DOHH2 (cell line): ENCODE measurements around the gene TIMP3.

Experiments used
- H3F3A ChIP-seq: fragments of 200-600 bp; sonication (generic), shearing (Covaris generic); 2 replicates; pipeline ENCODE4 v1.6.0; 2016; ENCODE audit warnings: antibody characterized with exemption, mild to moderate bottlenecking; ENCODE audit not compliant: control insufficient read depth, insufficient read depth
- H3K27ac ChIP-seq: fragments of 200-600 bp; sonication (generic); 2 replicates; pipeline ENCODE4 v1.5.1; 2014; ENCODE audit warnings: low read depth, mild to moderate bottlenecking, low read length, moderate library complexity
- H3K27me3 ChIP-seq: fragments of 200-600 bp; sonication (generic); 2 replicates; pipeline ENCODE4 v1.6.1; 2014; ENCODE audit warnings: mild to moderate bottlenecking, low read length, mixed read lengths; ENCODE audit not compliant: control insufficient read depth
- H3K36me3 ChIP-seq: fragments of 200-600 bp; sonication (generic); 2 replicates; pipeline ENCODE4 v1.6.1; 2014; ENCODE audit warnings: mild to moderate bottlenecking, low read length, moderate library complexity, mixed read lengths; ENCODE audit not compliant: control insufficient read depth
- H3K4me1 ChIP-seq: fragments of 200-600 bp; sonication (generic); 2 replicates; pipeline ENCODE4 v1.6.1; 2014; ENCODE audit warnings: mild to moderate bottlenecking, low read length, mixed read lengths; ENCODE audit not compliant: control insufficient read depth
- H3K4me2 ChIP-seq: fragments of 200-600 bp; sonication (generic); 2 replicates; pipeline ENCODE4 v1.6.0; 2014; ENCODE audit warnings: mild to moderate bottlenecking, low read length, moderate library complexity
- H3K4me3 ChIP-seq: fragments of 200-600 bp; sonication (generic); 2 replicates; pipeline ENCODE4 v1.5.1; 2014; ENCODE audit warnings: mild to moderate bottlenecking, low read length, mixed read lengths
- H3K79me2 ChIP-seq: fragments of 200-600 bp; sonication (generic); 2 replicates; pipeline ENCODE4 v1.6.1; 2014; ENCODE audit warnings: mild to moderate bottlenecking, low read length, mixed read lengths; ENCODE audit not compliant: control insufficient read depth
- H3K9me2 ChIP-seq: fragments of 200-600 bp; sonication (generic); replicated peaks from 2 replicates; pipeline ENCODE4 v1.6.1; 2014; ENCODE audit warnings: mild to moderate bottlenecking, low read length, mixed read lengths; ENCODE audit not compliant: control insufficient read depth
- H3K9me3 ChIP-seq: fragments of 200-600 bp; sonication (generic); 2 replicates; pipeline ENCODE4 v1.6.1; 2014; ENCODE audit warnings: antibody characterized with exemption, low read length, mixed read lengths; ENCODE audit not compliant: control insufficient read depth, insufficient read depth
- H4K20me1 ChIP-seq: fragments of 200-600 bp; sonication (generic); 2 replicates; pipeline ENCODE4 v1.6.0; 2014; ENCODE audit warnings: low read depth, mild to moderate bottlenecking, antibody characterized with exemption, low read length, moderate library complexity; ENCODE audit not compliant: control insufficient read depth, insufficient read depth
- EZH2phosphoT487 ChIP-seq: fragments of 200-600 bp; sonication (generic); IDR thresholded peaks from 2 replicates; pipeline ENCODE4 v1.6.1; 2017; ENCODE audit warnings: borderline replicate concordance, mild to moderate bottlenecking, antibody characterized with exemption, low read length, moderate library complexity, mixed read lengths
- TF ChIP-seq, protein P1 (sequence below): fragments of 200-600 bp; sonication (generic); IDR thresholded peaks from one replicate; pipeline ENCODE4 v1.5.1; 2014; ENCODE audit warnings: antibody characterized with exemption, mild to moderate bottlenecking, low read depth, low read length; ENCODE audit not compliant: poor library complexity, severe bottlenecking

TIMP3 gene

DNA sequence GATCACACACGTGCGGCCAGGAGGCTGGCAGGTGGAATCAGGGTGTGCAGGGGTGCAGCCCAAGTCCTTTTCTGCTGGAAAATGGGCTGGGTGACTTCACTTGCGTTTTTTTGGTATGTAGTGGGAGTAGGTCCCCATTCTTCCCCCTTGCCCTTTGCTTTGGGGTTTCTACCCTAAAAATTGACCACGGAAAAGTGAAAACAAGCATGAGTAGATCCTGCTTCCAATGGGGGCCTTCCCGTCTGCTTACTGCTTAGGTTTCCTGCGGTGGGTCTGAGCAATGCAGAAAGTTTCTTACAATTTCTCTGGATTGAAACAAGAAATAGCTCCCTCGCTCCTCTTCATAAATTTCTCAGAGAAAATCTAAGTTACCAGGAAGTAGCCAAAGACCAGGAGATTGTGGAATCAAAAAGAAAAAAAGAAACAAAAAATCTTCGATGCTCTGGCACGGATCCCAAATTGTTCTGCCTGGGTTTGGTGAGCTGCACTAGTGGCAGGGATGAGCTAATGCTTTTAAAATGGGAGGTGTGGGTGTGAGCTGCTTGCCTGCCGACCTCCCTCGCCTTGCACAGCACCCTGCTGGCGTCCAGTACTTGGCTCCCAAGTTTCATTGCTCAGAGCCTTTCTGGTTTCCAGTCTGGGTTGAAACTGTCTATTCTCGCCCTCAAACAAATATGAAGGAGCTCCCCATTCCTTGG, 2.4 kb downstream of the TIMP3 start:
- Histone ChIP-seq H3K27ac (no peak overlapping the region), H4K20me1 (peaks cover 3% of the 10 kb centered on the region; the same call in 1 of the 2 replicates), H3K27me3 (peaks cover 13% of the 10 kb centered on the region), H3K36me3 (no peaks in the 10 kb centered on the region), H3K4me3 (no peak overlapping the region), H3F3A (no peaks in the 10 kb centered on the region), H3K9me2 (no peaks in the 10 kb centered on the region), H3K4me2 (no peak overlapping the region), H3K79me2 (no peaks in the 10 kb centered on the region), H3K4me1 (no peaks in the 10 kb centered on the region), H3K9me3 (no peaks in the 10 kb centered on the region)
- TF ChIP-seq, protein P1, sequence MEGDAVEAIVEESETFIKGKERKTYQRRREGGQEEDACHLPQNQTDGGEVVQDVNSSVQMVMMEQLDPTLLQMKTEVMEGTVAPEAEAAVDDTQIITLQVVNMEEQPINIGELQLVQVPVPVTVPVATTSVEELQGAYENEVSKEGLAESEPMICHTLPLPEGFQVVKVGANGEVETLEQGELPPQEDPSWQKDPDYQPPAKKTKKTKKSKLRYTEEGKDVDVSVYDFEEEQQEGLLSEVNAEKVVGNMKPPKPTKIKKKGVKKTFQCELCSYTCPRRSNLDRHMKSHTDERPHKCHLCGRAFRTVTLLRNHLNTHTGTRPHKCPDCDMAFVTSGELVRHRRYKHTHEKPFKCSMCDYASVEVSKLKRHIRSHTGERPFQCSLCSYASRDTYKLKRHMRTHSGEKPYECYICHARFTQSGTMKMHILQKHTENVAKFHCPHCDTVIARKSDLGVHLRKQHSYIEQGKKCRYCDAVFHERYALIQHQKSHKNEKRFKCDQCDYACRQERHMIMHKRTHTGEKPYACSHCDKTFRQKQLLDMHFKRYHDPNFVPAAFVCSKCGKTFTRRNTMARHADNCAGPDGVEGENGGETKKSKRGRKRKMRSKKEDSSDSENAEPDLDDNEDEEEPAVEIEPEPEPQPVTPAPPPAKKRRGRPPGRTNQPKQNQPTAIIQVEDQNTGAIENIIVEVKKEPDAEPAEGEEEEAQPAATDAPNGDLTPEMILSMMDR: no peak
- TF ChIP-seq EZH2phosphoT487: no peak

DNA sequence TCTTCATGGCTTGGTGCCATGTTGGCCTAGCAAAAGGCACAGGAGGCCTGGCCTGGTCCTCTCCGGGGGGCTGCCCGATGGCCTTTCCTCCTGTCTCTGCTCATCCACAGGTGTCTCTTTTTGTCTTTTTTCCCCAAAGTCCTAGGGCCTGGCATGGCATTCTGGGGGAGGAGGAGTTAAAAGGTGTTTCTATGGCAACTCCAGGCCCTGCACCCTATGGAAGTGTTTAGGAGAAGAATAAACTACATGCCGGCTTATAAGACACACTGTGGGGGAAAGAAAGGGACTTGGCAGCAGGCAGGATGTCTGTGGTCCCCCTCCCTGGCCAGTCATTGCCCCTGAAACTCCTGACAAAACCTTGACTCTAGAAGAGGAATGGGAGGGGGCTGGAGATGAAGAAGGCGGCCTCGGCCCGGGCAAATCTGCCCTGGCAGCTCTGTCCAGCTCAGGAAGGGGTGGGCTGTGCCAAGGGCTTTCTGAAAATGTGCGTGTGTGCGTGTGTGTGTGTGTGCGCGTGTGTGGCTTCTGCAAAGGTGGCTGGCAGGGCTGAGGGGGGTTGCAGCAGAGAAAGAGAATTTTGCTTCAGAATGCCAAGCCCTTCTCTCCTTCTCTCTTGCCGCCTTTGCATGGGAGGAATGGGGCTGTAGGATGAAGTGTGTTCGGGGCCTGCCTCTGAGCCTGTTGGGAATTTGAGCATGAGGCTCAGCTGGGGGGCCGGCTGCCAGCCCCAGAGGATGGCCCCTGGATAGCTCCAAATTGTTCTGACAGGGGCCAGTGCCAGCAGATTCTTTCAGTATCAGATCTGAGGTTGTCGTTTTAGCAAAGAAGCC, 3.2 kb downstream of the TIMP3 start:
- no peaks in the 10 kb centered on the region for H3K9me2 ChIP-seq
- no peaks in the 10 kb centered on the region for H3K36me3 ChIP-seq
- H4K20me1 ChIP-seq: no peaks in the 10 kb centered on the region
- no peak overlapping the region for H3K4me2 ChIP-seq
- no peaks in the 10 kb centered on the region for H3K4me1 ChIP-seq
- H3K4me3 ChIP-seq: no peak overlapping the region
- H3F3A ChIP-seq: no peaks in the 10 kb centered on the region
- no peaks in the 10 kb centered on the region for H3K79me2 ChIP-seq
- H3K27ac ChIP-seq: no peak overlapping the region
- no peak for TF ChIP-seq EZH2phosphoT487
- TF ChIP-seq, protein P1: no peak
- H3K27me3 ChIP-seq: peaks cover 14% of the 10 kb centered on the region
- H3K9me3 ChIP-seq: no peaks in the 10 kb centered on the region

DNA sequence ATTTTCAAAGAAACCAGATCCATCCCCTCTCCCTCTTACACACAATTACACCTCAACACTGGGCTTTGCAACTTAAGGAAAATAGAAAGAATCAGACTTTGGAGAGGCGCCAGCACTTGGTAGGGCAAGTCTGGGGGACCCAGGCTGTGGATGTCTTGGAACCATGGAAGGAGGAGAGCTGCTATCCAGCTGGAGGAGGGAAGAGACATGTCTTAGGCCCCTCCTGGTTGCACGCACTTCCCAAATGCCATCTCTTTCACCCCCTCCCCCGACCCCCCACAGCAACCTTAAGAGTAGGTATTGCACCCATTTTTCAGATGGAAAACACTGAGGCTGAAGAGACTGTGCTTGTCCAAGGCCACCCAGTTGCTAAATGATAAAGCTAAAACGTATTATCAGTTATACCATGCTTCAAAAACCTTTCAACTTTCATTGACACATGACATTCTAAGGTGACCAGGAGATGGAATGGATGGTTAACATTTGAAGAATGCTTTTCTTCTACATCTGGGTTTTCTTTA, 3.9 kb downstream of the TIMP3 start:
- H3K4me2 ChIP-seq: no peak overlapping the region
- H4K20me1 ChIP-seq: no peaks in the 10 kb centered on the region
- no peaks in the 10 kb centered on the region for H3K9me2 ChIP-seq
- no peak overlapping the region for H3K27ac ChIP-seq
- no peaks in the 10 kb centered on the region for H3K9me3 ChIP-seq
- no peak overlapping the region for H3K4me3 ChIP-seq
- H3K79me2 ChIP-seq: no peaks in the 10 kb centered on the region
- peaks cover 17% of the 10 kb centered on the region for H3K27me3 ChIP-seq
- H3K4me1 ChIP-seq: no peaks in the 10 kb centered on the region
- H3F3A ChIP-seq: no peaks in the 10 kb centered on the region
- no peaks in the 10 kb centered on the region for H3K36me3 ChIP-seq
- TF ChIP-seq, protein P1: no peak
- no peak for TF ChIP-seq EZH2phosphoT487
